TTC549 (cell line): ENCODE results near the gene RAB7A.
"Not testable (repeated sequence)": the region's sequence is repeated elsewhere in the genome, so short reads cannot be mapped to it uniquely, and the experiment has no call there.

ENCODE experiments used
- FAIRE-seq: peaks from 2 replicates; lab custom pipeline; 2012; peaks lifted over from hg19 to GRCh38; lab: Jason Lieb, UNC

Gene RAB7A

GRCh38 chr3:128712848-128713247 is 13.1 kb upstream of the RAB7A start:
- FAIRE-seq = no peak

- FAIRE-seq = no peak
These were observed 11.0 kb upstream of the RAB7A start for GRCh38 chr3:128714887-128715491.

DNA sequence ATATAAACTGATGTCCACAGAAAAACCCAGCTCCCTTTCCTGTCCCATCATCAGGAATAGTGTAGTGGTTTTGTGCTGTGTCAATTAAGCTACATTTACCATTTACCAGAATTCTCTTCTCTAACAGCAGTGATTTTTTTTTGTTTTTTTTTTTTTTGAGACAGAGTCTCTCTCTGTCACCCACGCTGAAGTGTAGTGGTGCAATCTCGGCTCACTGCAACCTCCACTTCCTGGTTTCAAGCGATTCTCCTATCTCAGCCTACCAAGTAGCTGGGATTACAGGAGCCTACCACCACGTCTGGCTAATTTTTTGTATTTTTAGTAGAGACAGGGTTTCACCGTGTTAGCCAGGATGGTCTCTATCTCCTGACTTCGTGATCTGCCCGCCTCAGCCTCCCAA is 7.1 kb upstream of the RAB7A start:
- not testable (repeated sequence) for FAIRE-seq

DNA sequence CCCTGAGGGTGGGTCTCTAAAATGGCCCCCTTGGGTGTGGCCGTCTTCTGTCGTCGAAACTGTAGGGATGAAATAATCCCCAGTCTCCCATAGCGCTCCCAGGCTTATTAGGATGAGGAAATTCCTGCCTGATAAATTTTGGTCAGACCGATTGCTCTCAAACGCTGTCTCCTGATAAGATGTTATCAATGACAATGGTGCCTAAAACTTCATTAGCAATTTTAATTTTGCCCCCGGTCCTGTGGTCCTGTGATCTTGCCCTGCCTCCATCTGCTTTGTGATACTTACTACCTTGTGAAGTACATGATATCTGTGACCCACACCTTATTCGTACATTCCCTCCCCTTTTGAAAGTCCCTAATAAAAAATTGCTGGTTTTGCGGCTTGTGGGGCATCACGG is 5.1 kb upstream of the RAB7A start:
- FAIRE-seq = no peak

DNA sequence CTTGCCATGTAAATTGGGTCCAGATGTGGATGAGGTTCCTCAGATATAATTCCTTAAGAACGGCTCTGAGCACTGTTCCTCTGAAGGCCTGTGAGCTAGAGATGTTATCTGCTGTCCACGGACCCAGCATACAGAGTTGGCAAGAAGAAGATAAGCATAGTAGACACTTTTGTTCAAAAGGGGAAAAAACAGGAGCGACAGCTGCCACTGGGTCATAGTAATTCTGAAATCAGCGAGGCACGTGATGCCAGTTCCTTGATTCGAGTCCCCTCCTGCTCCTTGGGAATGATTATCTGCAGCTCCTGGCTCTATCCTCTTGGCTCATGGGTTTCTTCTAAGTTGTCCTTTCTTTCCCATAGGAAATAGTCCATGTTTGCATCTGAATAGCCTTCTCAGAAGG is 2.5 kb upstream of the RAB7A start:
- FAIRE-seq = no peak

- no peak for FAIRE-seq
These were observed 398 bp upstream of the RAB7A start for GRCh38 chr3:128725547-128726022.

DNA sequence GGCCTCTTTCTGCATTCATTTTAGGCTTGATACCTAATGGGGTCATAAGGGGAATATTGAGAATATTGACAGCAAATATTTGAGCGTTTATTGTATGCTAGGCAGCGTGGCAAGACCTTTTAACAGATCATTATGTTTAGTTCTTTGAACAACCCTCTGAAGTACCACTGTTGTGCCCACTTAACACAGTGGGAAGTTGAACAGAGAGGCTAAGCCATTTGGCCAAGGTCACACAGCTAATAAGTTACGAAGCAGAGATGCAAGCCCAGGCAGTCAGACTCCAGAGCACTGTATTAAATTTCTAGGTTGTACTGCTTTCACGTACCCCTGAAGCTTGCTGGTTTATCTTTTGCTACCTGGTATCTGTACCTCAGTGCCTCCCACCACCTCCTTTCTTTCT is 1.1 kb downstream of the RAB7A start:
- no peak for FAIRE-seq

DNA sequence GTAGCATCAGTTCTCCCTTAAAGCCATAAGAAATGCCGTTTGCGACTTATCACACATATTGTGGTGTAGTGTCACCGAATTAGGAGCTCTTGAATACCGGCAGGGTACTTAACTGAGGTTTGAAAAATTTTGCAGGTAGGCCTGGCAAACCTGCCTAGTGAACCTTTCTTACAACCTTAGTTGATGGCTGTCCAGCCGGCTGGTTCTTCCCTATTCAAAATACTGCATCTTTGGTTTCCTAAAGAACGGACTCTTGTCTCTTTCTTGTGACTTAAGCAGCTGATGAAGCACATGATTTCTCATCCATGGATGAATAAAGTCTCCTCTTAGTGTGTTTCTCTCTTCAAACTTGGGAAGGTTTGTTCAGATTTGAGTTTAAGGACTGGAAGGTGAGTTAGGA is 1.5 kb downstream of the RAB7A start:
- no peak for FAIRE-seq

DNA sequence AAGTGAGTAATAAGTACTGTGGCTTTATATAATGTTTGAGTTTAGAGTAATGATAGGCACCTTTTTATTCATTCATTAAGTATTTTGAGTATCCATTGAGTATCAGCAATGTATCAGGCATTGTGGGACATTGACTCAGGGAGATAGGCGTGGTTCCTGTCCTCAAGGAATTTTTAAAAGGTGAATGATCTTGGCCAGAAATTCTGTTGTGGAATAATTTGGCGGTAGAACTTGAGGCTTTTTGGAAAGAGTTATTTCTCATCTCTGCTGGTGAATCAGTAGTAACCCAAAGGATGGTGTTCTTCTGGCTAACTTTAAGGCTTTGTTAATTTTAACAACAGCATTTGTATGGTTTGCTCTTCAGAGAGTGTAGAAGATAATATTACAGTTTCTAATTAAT is 2.0 kb downstream of the RAB7A start:
- no peak for FAIRE-seq

- FAIRE-seq = not testable (repeated sequence)
These were observed 2.5 kb downstream of the RAB7A start for GRCh38 chr3:128728521-128728920.

DNA sequence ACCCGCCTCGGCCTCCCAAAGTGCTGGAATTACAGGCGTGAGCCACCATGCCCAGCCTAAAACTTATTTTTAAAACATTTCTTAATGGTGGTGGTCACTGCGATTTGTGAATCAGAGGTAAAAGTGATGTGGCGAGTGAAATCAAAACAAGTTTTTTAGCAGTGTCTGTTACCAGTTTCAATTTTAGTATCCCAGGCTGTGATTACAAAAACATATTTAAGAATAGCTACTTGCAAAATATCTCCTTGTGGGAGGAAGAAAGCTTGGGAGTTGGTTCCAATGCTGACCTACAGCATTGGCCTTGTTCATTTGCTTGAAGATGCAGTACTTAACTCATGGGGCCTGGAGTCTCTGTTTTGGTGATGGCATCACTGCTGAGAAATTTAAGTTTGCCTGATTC is 4.5 kb downstream of the RAB7A start:
- FAIRE-seq = no peak

DNA sequence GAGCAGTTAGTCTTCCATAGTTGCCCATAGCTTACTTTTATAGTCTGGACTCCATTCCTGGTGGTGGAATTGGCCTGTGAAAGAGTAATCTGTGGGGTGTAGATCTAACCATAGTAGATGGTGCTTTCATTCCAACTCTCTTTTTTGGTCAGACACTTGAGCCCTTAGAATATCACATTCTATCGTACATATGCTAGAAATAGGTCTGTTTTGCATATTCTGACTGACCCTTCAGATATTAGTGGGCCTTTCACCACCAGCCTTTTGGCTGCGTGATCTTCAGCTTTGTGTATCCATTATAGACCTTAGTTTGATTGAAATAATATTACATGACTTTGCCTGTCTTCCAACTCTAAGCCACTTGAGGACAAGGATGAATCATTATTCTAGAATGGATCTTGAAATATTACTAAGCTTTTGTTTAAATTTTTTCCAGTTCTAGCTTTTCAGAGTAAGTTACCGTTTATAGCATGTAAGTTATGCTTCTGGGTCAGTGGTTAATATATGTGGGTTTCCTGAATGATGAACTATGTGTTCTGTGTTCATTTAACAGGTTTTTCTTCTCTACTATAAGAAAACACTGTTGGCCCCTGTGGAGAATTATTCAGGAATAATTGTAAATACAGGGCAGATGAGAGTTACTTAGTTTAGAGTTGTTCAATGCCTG is 8.7 kb downstream of the RAB7A start:
- no peak for FAIRE-seq

- FAIRE-seq = no peak
These were observed 9.3 kb downstream of the RAB7A start for GRCh38 chr3:128735287-128735686.

- FAIRE-seq = no peak
These were observed 9.9 kb downstream of the RAB7A start for GRCh38 chr3:128735884-128736283.

DNA sequence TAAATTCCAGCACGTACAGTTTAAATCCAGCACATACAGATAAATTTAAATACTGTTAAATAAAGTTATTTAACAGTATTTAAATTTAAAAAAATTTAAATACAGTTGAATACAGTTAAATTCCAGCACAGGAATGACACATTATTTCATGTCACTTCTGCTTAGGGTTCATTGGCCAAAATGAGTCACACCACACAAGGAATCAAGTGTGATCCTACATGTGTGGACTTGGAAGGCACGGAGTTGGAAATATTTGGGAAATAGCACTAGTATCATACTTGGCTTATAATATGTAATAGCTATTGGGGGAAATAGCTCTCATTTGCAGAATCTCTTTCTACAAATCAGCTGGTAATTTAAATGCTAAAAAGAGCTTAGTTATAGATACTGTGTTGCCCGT is 10.6 kb downstream of the RAB7A start:
- no peak for FAIRE-seq

DNA sequence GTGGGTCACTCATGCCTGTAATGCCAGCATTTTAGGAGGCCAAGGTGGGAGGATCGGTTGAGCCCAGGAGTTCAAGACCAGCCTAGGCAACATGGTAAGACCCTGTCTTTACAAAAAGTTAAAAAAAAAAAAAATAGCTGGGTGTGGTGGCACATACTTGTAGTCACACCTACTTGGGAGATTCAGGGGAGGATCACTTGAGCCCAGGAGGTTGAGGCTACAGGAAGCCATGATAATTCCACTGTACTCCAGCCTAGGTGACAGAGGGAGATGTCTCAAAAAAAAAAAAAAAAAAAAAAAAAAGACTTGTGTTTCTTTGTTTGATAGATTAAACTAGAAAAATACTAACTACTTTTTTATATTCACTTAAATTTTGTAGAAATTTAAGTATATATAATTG is 14.6 kb downstream of the RAB7A start:
- FAIRE-seq = no peak

DNA sequence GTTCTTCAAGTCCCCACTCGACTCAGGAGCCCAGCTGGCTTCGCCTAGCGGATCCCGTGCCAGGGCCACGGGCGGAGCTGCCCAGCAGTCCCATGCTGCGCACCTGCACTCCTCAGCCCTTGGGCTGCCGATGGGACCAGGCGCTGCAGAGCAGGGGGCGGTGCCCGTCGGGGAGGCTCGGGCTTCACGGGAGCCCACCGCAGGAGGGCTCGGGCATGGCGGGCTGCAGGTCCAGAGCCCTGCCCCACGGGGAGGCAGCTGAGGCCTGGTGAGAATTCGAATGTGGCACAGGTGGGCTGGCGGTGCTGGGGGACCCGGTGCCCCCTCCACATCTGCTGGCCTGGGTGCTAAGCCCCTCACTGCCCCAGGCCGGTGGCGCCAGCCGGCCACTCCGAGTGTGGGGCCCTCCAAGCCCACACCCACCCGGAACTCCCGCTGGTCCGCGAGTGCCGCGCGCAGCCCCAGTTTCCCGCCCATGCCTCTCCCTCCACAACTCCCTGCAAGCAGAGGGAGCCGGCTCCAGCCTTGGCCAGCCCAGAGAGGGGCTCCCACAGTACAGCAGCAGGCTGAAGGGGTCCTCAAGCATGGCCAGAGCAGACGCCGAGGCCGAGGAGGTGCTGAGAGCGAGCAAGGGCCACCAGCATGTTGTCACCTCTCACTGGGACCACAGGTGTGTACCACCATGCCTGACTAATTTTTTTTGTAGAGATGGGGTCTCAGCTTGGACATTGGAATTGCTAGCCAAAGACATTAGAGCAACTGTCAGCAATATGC is 17.0 kb downstream of the RAB7A start:
- no peak for FAIRE-seq

GRCh38 chr3:128745742-128746141 is 19.8 kb downstream of the RAB7A start:
- FAIRE-seq = no peak

DNA sequence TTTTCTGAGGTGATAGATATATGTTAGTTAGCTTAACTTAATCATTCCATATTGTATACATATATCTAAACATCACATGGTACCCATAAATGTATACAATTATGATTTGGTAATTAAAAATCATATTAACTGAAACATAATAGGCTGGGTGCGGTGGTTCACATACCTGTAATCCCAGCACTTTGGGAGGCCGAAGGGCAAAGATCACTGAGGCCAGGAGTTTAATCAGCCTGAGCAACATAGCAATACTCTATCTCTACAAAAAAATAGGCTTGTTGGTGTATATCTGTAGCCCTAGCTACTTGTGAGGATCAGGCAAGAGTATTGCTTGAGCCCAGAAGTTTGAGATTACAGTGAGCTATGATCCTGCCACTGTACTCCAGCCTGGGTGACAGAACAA is 20.9 kb downstream of the RAB7A start:
- FAIRE-seq = no peak

DNA sequence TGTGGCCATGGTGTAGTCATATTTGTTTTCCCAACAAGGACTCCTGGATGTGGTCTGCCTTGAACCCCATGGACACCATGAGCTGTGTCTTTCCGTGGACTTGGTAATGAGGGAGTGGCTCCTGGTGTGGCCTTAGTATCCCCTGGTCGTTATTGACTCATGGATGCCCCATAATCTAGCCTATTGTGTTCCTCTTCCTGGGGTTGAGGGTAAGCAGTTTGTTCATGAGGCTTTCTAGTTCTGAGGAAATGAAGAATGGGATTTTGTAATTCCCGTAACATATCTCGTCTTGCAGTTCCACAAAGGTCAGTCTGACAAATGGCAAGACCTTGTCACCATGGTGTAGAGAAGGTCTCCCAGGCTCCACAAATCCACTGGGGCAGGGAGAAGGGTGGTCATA is 22.6 kb downstream of the RAB7A start:
- no peak for FAIRE-seq

DNA sequence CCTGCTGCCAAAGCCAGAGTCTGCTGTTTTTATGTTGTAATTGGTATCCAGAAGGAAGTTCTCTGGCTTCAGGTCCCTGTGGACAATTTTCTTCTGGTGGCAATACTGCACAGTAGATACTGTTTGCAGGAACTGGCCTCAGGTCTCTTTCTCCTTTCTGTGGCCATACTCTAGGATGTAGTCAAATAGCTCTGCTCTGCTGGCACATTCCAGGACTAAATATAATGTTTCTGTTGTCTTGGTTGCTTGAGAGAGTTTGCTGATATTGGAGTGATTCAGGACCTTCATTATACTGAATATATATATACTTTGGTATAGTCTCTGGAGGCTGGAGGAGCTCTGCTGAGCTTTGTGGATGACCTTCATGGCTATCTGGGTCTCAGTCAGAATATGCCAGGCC is 23.1 kb downstream of the RAB7A start:
- no peak for FAIRE-seq

GRCh38 chr3:128749561-128749960 is 23.6 kb downstream of the RAB7A start:
- FAIRE-seq = not testable (repeated sequence)

DNA sequence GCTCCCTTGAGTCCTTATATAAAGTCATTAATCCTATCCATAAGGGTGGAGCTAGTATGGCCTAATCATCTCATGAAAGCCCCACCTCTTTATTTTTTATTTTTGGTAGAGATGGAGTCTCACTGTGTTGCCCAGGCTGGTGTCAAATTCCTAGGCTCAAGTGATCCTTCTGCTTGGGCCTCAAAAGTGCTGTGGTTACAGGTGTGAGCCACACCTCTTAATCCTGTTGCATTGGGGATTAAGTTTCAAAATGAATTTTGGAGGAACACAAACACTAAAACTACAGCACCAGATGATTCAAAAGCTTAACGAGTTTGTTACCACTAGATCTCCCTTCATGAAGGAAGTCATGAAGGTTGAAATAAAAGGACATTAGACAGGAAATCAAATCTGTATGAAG is 27.7 kb downstream of the RAB7A start:
- no peak for FAIRE-seq

- FAIRE-seq = no peak
These were observed 34.1 kb downstream of the RAB7A start for GRCh38 chr3:128760042-128760441.
